ENCODE results near the gene SERINC1.
A peak's percentile ranks its signal among the peaks of the same experiment; 100 is the strongest.

SERINC1 gene

GRCh38 chr6:122438975-122439374, 32.6 kb downstream of the SERINC1 start:
- no peak for DNase-seq (ENCODE audit: low read depth in 2 of 3, low spot score in 2 of 3)

DNA sequence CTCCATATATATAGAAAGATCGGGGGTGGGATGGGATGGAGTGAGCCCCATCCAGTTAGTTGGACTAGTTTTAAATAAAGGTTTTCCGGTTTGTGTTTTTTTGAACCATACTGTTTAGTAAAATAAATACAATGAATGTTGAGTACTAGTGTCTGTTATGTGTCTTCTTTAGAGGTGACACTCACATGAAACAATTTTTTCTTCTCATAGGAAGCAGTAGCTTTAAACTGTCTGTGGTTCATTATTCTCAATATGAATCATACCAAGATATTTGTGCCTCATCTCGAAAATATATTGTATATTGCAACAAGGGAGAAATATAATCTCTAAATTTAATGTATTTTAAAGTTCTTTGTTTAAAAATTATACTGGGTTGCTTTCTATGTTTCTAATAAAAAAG, 38.8 kb downstream of the SERINC1 start:
- no peak for DNase-seq (ENCODE audit: low read depth in 2 of 3, low spot score in 2 of 3)

GRCh38 chr6:122431780-122432179, 39.8 kb downstream of the SERINC1 start:
- DNase-seq (ENCODE audit: low read depth in 2 of 3, low spot score in 2 of 3), result no peak

- DNase-seq (ENCODE audit: low read depth in 2 of 3, low spot score in 2 of 3), result no peak
Measured at GRCh38 chr6:122429323-122429722, 42.3 kb downstream of the SERINC1 start.

GRCh38 chr6:122428781-122429180, 42.8 kb downstream of the SERINC1 start:
- DNase-seq (ENCODE audit: low read depth in 2 of 3, low spot score in 2 of 3), result no peak

- DNase-seq (ENCODE audit: low read depth in 2 of 3, low spot score in 2 of 3), result no peak
Measured at GRCh38 chr6:122426597-122426996, 45.0 kb downstream of the SERINC1 start.

DNA sequence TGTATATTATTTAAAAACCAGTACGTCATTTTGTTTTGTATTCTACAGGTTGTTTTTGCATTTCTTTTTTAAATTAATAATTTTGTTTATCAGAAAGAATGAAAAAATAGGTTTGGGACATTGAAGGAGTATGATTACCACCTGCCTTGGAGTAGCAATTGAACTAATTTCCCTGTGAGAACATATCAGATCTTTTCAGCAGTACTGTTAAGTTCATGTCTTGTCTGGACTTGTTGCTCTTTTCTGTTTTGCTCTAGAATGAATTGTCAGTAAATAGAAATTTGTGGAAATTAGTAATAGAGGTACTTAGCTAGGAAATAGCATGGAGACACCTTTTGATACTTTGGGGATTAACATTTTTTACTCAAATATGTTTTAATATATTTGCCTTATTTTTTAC, 47.9 kb downstream of the SERINC1 start:
- no peak for DNase-seq (ENCODE audit: low read depth in 2 of 3, low spot score in 2 of 3)

- no peak for DNase-seq (ENCODE audit: low read depth in 2 of 3, low spot score in 2 of 3)
Measured at GRCh38 chr6:122422614-122423267, 48.9 kb downstream of the SERINC1 start.

- no peak for DNase-seq (ENCODE audit: low read depth in 2 of 3, low spot score in 2 of 3)
Measured at GRCh38 chr6:122422003-122422402, 49.6 kb downstream of the SERINC1 start.

- DNase-seq (ENCODE audit: low read depth in 2 of 3, low spot score in 2 of 3), result no peak
Measured at GRCh38 chr6:122416825-122417224, 54.8 kb downstream of the SERINC1 start.

DNA sequence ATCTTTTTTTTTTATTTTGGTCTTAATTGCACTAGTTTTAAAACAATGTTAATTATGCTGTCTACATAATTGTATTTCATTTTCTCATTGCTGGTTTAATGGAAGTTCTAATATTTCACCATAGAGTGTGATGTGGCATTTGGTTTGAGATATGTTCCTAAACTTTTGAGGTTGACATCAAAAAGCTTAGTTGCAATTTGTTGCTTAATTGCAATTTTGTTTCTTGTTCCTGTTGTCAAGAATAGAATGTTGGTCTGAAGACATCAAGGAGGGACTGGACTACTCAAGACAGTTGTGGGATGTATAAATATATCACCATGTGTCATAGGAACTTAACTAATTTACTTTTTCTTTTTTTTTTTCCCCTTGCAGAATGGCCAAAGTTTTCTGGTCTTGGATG, 59.6 kb downstream of the SERINC1 start:
- no peak for DNase-seq (ENCODE audit: low read depth in 2 of 3, low spot score in 2 of 3)

GRCh38 chr6:122408702-122409458, 62.7 kb downstream of the SERINC1 start:
- no peak for DNase-seq (ENCODE audit: low read depth in 2 of 3, low spot score in 2 of 3)

DNA sequence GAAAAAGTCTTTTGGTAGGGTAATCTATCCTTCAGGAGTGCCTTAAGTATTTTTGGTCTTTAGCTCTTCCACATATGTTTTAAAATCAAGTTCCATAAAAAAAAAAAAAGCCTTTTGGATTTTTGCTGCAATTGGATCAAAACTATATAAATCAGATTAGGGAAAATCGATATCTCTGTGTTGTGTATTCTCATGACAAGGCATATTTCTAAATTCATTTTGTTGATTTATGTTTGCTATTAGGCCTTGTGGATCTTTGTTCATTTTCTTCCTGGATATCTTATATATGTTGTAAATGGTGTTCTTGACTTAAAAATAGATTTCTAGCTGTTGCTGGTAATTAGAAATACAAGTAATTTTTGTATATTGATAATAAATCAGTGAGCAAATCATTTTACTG, 63.4 kb downstream of the SERINC1 start:
- no peak for DNase-seq (ENCODE audit: low read depth in 2 of 3, low spot score in 2 of 3)

- no peak for DNase-seq (ENCODE audit: low read depth in 2 of 3, low spot score in 2 of 3)
Measured at GRCh38 chr6:122407712-122408111, 63.9 kb downstream of the SERINC1 start.

DNA sequence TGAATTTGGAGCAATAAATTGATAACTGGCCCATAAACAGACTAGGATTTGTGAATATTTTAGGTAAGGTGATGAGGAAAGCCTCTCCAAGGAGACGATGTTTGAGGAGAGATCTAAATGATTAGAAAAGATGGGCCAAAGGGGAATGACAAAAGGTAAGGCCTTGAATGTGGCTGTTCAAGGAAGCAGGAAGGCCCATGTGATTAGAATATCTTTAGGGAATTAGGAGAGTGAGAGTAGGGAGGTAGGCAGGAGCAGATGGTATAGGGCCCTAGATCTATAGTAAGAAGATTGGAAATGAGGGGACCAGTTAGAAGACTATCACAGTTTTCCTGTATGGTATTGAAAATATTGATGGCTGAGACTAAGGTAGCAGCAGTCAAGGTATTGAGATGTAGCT, 65.4 kb downstream of the SERINC1 start:
- DNase-seq (ENCODE audit: low read depth in 2 of 3, low spot score in 2 of 3), result no peak

GRCh38 chr6:122405417-122405816, 66.2 kb downstream of the SERINC1 start:
- no peak for DNase-seq (ENCODE audit: low read depth in 2 of 3, low spot score in 2 of 3)

DNA sequence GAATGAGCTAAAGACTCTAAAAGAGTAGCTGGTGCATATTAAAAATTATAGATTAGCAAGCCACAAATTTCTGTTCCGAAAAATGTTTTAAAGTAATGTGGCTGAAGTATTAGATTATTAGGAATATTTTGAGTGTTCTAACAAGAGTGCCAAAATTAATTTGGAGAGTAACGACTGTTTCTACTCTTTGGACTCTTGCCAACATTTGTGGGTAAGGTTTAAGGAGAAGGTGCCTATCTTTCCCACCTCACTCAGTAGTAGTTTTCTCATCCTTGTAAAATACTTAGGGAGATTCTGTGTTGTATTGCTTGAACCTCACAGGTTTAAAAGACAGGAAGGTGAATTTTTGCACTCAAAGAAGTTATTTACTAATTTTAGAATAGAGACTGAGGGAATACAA, 67.2 kb downstream of the SERINC1 start:
- DNase-seq (ENCODE audit: low read depth in 2 of 3, low spot score in 2 of 3), result no peak

GRCh38 chr6:122401104-122401503, 70.5 kb downstream of the SERINC1 start:
- no peak for DNase-seq (ENCODE audit: low read depth in 2 of 3, low spot score in 2 of 3)

DNA sequence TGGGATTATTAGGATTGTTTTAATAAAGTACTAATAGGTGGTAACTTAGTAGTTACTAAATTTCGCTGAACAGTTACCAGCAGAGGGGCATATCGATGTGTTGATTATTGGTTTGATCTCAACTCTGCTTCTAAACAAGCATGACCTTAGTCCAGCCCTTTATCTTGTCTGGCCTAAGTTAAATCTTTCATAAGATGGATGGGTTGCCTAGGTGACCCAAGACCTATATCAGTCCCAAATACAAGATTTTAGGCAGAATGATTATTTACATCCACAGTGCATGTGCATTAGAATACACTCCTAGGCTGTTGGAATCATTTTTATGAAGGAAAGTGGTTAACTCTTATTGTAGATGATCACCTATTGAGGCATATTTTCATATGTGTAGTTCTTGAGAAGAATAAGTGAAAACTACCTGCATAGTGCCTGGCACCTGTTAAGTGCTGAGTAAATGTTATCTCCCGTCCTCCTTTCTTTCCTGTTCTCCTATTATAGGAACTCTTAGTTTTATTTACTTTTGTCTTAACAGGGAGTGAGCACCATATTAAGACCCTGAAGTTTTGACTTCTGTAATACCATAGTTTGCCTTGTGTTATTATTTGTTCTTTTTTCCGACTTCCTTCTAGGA, 71.0 kb downstream of the SERINC1 start:
- no peak for DNase-seq (ENCODE audit: low read depth in 2 of 3, low spot score in 2 of 3)

DNA sequence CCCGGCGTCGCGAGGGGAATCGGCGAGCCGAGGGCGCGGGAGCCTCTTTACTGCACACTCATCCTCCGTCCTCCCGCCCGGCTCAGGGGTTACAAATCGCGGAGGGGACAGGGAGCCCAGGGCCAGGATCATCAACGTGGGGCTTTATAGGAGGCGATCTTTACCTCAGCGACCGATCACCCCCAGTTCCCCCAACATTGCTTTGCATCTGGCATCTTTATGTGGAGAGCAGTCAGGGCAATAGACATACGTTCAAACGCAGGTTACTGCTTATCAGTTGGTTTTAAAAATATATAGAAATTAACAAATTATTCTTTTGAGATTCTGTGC, 71.5 kb downstream of the SERINC1 start:
- peak in 1 of 3 experiments; percentile 5 for DNase-seq (ENCODE audit: low read depth in 2 of 3, low spot score in 2 of 3)

- peak; percentile 51 to 92 (median 76) for DNase-seq (ENCODE audit: low read depth in 2 of 3, low spot score in 2 of 3)
Measured at GRCh38 chr6:122399348-122400120, 72.1 kb downstream of the SERINC1 start, which contains the start of gene HSF2. Gene HSF2 (plus strand): TSS chr6:122399652. CDS start chr6:122399738, 86 bp downstream.

GRCh38 chr6:122399055-122399347, 72.6 kb downstream of the SERINC1 start:
- no peak for DNase-seq (ENCODE audit: low read depth in 2 of 3, low spot score in 2 of 3)

All from activated CD8-positive, alpha-beta memory T cell treated with anti-CD3 and anti-CD28 coated beads for 48 hours (primary cell).